Liver (tissue), 3 donors: ENCODE data around the gene KLLN.

ENCODE experiments used
- EGR1 ChIP-seq, 2 donors: IDR thresholded peaks; 2 replicates each; pipeline ENCODE4 v1.6.1; 2016 to 2018; ENCODE audit warnings: antibody characterized with exemption in 2 of 2, low read depth in 2 of 2
- RXRA ChIP-seq, 2 donors: IDR thresholded peaks; 2 replicates each; pipeline ENCODE4 v1.6.1; 2017 to 2018; ENCODE audit warnings: antibody characterized with exemption in 2 of 2, mild to moderate bottlenecking in 1 of 2
- SP1 ChIP-seq: IDR thresholded peaks from 2 replicates; pipeline ENCODE4 v1.6.1; 2018; ENCODE audit warnings: antibody characterized with exemption, mild to moderate bottlenecking
- TF ChIP-seq, protein P1 (sequence below): IDR thresholded peaks from 2 replicates; pipeline ENCODE4 v1.6.1; 2016; ENCODE audit warnings: antibody characterized with exemption
- TF ChIP-seq, protein P2 (sequence below): fragments of 150-350 bp; IDR thresholded peaks from 2 replicates; pipeline ENCODE4 v1.5.1; 2017; ENCODE audit warnings: improper control_type of control experiment, low read depth, low read length; ENCODE audit not compliant: missing input control
- TF ChIP-seq, protein P3 (sequence below): IDR thresholded peaks from 2 replicates; pipeline ENCODE4 v1.6.1; 2016; ENCODE audit warnings: antibody characterized with exemption, mild to moderate bottlenecking
- donor health status: healthy.
- donor health status: healthy.

DNA sequence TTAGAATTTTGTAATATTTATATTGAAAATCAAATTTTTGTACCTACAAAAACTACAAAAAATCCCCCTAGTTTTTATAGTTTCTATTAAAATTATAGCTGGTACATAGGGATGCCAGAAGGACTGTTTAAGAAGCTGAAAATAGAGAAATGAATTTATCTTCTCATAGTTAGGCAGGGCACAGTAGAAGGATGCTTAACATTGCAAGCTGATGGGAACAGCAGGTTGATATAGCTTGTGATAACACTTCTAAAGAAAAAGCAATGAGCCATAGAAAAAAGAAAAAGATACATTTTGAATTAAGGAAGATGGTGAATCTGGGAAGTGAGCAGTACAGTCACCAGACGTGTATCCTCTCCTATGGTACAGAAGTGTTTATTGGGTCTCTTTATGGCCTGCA lies 32.1 kb upstream of the KLLN start:
- TF ChIP-seq RXRA (IDR thresholded peaks at IDR 0.05): no peak
- TF ChIP-seq, protein P1, sequence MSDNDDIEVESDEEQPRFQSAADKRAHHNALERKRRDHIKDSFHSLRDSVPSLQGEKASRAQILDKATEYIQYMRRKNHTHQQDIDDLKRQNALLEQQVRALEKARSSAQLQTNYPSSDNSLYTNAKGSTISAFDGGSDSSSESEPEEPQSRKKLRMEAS: no peak
- TF ChIP-seq, protein P2, sequence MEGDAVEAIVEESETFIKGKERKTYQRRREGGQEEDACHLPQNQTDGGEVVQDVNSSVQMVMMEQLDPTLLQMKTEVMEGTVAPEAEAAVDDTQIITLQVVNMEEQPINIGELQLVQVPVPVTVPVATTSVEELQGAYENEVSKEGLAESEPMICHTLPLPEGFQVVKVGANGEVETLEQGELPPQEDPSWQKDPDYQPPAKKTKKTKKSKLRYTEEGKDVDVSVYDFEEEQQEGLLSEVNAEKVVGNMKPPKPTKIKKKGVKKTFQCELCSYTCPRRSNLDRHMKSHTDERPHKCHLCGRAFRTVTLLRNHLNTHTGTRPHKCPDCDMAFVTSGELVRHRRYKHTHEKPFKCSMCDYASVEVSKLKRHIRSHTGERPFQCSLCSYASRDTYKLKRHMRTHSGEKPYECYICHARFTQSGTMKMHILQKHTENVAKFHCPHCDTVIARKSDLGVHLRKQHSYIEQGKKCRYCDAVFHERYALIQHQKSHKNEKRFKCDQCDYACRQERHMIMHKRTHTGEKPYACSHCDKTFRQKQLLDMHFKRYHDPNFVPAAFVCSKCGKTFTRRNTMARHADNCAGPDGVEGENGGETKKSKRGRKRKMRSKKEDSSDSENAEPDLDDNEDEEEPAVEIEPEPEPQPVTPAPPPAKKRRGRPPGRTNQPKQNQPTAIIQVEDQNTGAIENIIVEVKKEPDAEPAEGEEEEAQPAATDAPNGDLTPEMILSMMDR: no peak
- TF ChIP-seq, protein P3, sequence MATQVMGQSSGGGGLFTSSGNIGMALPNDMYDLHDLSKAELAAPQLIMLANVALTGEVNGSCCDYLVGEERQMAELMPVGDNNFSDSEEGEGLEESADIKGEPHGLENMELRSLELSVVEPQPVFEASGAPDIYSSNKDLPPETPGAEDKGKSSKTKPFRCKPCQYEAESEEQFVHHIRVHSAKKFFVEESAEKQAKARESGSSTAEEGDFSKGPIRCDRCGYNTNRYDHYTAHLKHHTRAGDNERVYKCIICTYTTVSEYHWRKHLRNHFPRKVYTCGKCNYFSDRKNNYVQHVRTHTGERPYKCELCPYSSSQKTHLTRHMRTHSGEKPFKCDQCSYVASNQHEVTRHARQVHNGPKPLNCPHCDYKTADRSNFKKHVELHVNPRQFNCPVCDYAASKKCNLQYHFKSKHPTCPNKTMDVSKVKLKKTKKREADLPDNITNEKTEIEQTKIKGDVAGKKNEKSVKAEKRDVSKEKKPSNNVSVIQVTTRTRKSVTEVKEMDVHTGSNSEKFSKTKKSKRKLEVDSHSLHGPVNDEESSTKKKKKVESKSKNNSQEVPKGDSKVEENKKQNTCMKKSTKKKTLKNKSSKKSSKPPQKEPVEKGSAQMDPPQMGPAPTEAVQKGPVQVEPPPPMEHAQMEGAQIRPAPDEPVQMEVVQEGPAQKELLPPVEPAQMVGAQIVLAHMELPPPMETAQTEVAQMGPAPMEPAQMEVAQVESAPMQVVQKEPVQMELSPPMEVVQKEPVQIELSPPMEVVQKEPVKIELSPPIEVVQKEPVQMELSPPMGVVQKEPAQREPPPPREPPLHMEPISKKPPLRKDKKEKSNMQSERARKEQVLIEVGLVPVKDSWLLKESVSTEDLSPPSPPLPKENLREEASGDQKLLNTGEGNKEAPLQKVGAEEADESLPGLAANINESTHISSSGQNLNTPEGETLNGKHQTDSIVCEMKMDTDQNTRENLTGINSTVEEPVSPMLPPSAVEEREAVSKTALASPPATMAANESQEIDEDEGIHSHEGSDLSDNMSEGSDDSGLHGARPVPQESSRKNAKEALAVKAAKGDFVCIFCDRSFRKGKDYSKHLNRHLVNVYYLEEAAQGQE: no peak
- no peak for TF ChIP-seq SP1
- TF ChIP-seq EGR1 (IDR thresholded peaks at IDR 0.05; ENCODE audit: low read depth in 2 of 2): no peak
